ENCODE measurements around the gene JAG2. TPM values are rescaled to one million over a fixed set of nuclear protein-coding genes. Genes with fewer than 3 reads are reported as not detected.

The JAG2 gene
- total RNA-seq, 4 donors from 2014 or later, result 7.5 to 33.0 (median 11.2) TPM

GRCh38 chr14:105212541-105213300, 44.1 kb upstream of the JAG2 start:
- no peak overlapping the region for H3K27ac ChIP-seq
- TF ChIP-seq, protein P1, sequence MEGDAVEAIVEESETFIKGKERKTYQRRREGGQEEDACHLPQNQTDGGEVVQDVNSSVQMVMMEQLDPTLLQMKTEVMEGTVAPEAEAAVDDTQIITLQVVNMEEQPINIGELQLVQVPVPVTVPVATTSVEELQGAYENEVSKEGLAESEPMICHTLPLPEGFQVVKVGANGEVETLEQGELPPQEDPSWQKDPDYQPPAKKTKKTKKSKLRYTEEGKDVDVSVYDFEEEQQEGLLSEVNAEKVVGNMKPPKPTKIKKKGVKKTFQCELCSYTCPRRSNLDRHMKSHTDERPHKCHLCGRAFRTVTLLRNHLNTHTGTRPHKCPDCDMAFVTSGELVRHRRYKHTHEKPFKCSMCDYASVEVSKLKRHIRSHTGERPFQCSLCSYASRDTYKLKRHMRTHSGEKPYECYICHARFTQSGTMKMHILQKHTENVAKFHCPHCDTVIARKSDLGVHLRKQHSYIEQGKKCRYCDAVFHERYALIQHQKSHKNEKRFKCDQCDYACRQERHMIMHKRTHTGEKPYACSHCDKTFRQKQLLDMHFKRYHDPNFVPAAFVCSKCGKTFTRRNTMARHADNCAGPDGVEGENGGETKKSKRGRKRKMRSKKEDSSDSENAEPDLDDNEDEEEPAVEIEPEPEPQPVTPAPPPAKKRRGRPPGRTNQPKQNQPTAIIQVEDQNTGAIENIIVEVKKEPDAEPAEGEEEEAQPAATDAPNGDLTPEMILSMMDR (IDR thresholded peaks at IDR 0.05), result no peak
- TF ChIP-seq POLR2A (IDR thresholded peaks at IDR 0.05), result no peak
- no peaks in the 10 kb centered on the region for H3K9me3 ChIP-seq
- peaks cover 0 to 48% (median 0%) of the 10 kb centered on the region in 3 donors for H3K36me3 ChIP-seq
- no peak overlapping the region for H3K4me3 ChIP-seq
- H3K27me3 ChIP-seq, result no peaks in the 10 kb centered on the region
- H3K4me1 ChIP-seq, result no peaks in the 10 kb centered on the region
- no peak for DNase-seq

DNA sequence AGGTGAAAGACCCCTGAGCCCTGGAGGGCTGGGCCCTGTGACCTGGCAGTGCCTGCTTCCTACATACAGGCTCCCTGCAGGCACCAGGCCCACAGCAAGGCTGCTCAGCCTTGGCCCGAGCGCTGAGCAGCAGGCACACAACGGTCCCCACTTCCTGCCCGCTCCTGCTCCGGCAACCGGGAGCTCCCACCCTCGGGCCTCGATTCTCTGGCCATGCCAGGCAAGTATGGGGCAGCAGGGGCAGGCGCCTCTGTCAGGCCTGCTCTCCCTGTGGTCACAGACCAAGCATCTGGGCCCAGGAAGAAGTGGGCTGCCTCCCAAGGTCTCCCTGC, 43.1 kb upstream of the JAG2 start:
- no peak for TF ChIP-seq POLR2A (IDR thresholded peaks at IDR 0.05)
- TF ChIP-seq, protein P1 (IDR thresholded peaks at IDR 0.05), result no peak
- Histone ChIP-seq H3K4me3 (no peak overlapping the region), H3K27me3 (no peaks in the 10 kb centered on the region), H3K36me3 (peaks cover 0 to 38% (median 0%) of the 10 kb centered on the region in 3 donors), H3K9me3 (no peaks in the 10 kb centered on the region), H3K4me1 (peaks cover 0 to 3% (median 0%) of the 10 kb centered on the region in 4 donors), H3K27ac (no peak overlapping the region)
- no peak for DNase-seq

DNA sequence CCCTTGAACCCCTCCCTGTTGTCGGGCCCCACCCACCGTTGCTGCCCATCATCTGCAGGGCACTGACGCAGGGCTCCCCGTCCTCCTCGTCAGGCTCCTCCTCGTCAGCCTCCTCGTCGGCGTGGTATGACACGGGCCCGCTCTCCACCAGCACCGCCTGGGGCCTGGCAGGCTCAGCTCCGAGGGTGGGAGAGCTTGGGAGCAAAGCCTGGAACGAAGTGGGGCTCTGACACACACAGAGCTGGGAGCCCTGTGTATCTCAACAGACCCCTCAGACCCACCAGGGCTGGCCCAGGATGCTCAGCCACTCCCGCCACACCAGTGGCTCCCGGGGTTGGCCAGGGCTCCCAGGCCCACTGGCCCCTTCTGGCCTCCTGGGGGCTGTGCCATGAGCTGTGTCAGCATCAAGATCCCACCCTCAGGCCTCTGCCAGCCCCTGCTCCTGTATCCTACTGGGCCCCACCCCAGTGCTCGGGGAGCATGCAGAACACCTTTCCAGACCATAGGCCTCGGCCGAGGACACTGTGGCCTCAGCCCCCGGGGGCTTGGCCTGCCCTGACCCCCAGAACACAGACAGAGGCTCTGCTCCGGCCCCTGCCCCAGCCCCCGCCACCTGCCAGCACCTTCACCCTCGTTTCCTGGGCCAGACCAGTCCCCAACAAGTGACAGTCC, 42.6 kb upstream of the JAG2 start:
- no peak overlapping the region for H3K27ac ChIP-seq
- no peaks in the 10 kb centered on the region for H3K9me3 ChIP-seq
- H3K4me3 ChIP-seq, result no peak overlapping the region
- H3K36me3 ChIP-seq, result peaks cover 0 to 33% (median 0%) of the 10 kb centered on the region in 3 donors
- TF ChIP-seq POLR2A (IDR thresholded peaks at IDR 0.05), result no peak
- TF ChIP-seq, protein P1 (IDR thresholded peaks at IDR 0.05), result no peak
- peaks cover 0 to 3% (median 0%) of the 10 kb centered on the region in 4 donors for H3K4me1 ChIP-seq
- no peak for DNase-seq
- H3K27me3 ChIP-seq, result no peaks in the 10 kb centered on the region

- no peaks in the 10 kb centered on the region for H3K27me3 ChIP-seq
- DNase-seq, result no peak
- H3K36me3 ChIP-seq, result peaks cover 0 to 33% (median 0%) of the 10 kb centered on the region in 3 donors
- H3K4me1 ChIP-seq, result peaks cover 0 to 11% (median 0%) of the 10 kb centered on the region in 4 donors
- no peak overlapping the region for H3K4me3 ChIP-seq
- no peak overlapping the region for H3K27ac ChIP-seq
- H3K9me3 ChIP-seq, result no peaks in the 10 kb centered on the region
- no peak for TF ChIP-seq POLR2A (IDR thresholded peaks at IDR 0.05)
- TF ChIP-seq, protein P1 (IDR thresholded peaks at IDR 0.05), result no peak
These were observed 41.9 kb upstream of the JAG2 start for GRCh38 chr14:105210266-105211025.

DNA sequence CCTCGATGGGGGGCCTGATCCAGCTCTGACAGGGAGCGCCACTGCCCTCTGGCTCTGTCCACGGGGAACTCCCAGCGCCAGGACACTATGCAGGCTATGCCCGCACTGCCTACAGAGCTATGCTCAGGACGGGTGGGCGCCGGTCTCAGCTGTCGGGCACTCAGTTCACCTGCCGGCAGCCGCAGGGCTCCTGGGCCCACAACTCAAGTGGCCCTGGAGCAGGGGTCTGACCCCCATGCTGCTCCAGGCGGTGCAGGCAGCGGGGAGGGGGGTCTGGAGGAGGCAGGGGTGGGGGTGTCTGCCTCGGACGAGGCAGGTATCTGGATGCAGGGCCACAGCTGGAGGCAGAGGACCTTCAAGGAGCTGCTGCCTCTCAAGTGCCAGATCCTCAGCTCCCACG, 41.1 kb upstream of the JAG2 start:
- no peak for DNase-seq
- no peaks in the 10 kb centered on the region for H3K27me3 ChIP-seq
- H3K9me3 ChIP-seq, result no peaks in the 10 kb centered on the region
- peaks cover 0 to 33% (median 0%) of the 10 kb centered on the region in 3 donors for H3K36me3 ChIP-seq
- no peak for TF ChIP-seq POLR2A (IDR thresholded peaks at IDR 0.05)
- TF ChIP-seq, protein P1 (IDR thresholded peaks at IDR 0.05), result no peak
- peaks cover 0 to 19% (median 0%) of the 10 kb centered on the region in 4 donors for H3K4me1 ChIP-seq
- no peak overlapping the region for H3K4me3 ChIP-seq
- H3K27ac ChIP-seq, result no peak overlapping the region
